ENCODE data around the gene CRYGB. TPM values are rescaled to one million over a fixed set of nuclear protein-coding genes. Genes with fewer than 3 reads are reported as not detected.

Gene CRYGB
- polyA plus RNA-seq (ENCODE audit: insufficient read depth in 1 of 5, insufficient read length in 5 of 5, low replicate concordance in 1 of 5), result not detected
- long read RNA-seq, donor 1, result 0 reads
- long read RNA-seq, donor 2, result 0 reads
- long read RNA-seq, donor 3, result 0 reads
- long read RNA-seq, donor 4, result 0 reads
- long read RNA-seq, donor 5, result 0 reads
- long read RNA-seq, donor 6, result 0 reads
- long read RNA-seq, donor 7, result 0 reads
- long read RNA-seq, donor 8, result 0 reads

GRCh38 chr2:208146006-208146405 is at the start of gene CRYGB:
CRYGB (minus strand) TSS chr2:208146158; CDS start chr2:208146120, 38 bp downstream.
- no peak for DNase-seq

- no peak for DNase-seq
Measured at GRCh38 chr2:208195531-208195930, 49.6 kb upstream of the CRYGB start.

GRCh38 chr2:208192611-208193236 is 46.8 kb upstream of the CRYGB start:
- no peak for DNase-seq

- DNase-seq, result no peak
Measured at GRCh38 chr2:208189810-208190503, 44.0 kb upstream of the CRYGB start, which contains the start of gene C2orf80. C2orf80 (minus strand) TSS chr2:208190030; CDS start chr2:208186986, 3,044 bp downstream.

- no peak for DNase-seq
Measured at GRCh38 chr2:208189069-208189809, 43.3 kb upstream of the CRYGB start.

GRCh38 chr2:208186893-208187292 is 40.9 kb upstream of the CRYGB start:
- no peak for DNase-seq

GRCh38 chr2:208186465-208186864 is 40.5 kb upstream of the CRYGB start:
- DNase-seq, result no peak

GRCh38 chr2:208183972-208184705 is 38.2 kb upstream of the CRYGB start:
- no peak for DNase-seq

- DNase-seq, result no peak
Measured at GRCh38 chr2:208183526-208183925, 37.6 kb upstream of the CRYGB start.

- DNase-seq, result no peak
Measured at GRCh38 chr2:208182835-208183234, 36.9 kb upstream of the CRYGB start.

GRCh38 chr2:208179028-208179609 is 33.2 kb upstream of the CRYGB start:
- peak; percentile 24 to 32 for DNase-seq

GRCh38 chr2:208175840-208176153 is 29.8 kb upstream of the CRYGB start:
- DNase-seq, result no peak

- peak; percentile 63 to 76 for DNase-seq
Measured at GRCh38 chr2:208175069-208175839, 29.3 kb upstream of the CRYGB start.

GRCh38 chr2:208174144-208174543 is 28.2 kb upstream of the CRYGB start:
- DNase-seq, result no peak

- no peak for DNase-seq
Measured at GRCh38 chr2:208172125-208172524, 26.2 kb upstream of the CRYGB start.

- no peak for DNase-seq
Measured at GRCh38 chr2:208164951-208165755, 19.2 kb upstream of the CRYGB start.

GRCh38 chr2:208163489-208163888 is 17.5 kb upstream of the CRYGB start, which contains the start of gene CRYGA:
CRYGA (minus strand) TSS chr2:208163589; CDS start chr2:208163556, 33 bp downstream.
- no peak for DNase-seq

- DNase-seq, result no peak
Measured at GRCh38 chr2:208156439-208156838, 10.5 kb upstream of the CRYGB start.

- DNase-seq, result no peak
Measured at GRCh38 chr2:208153156-208153555, 7.2 kb upstream of the CRYGB start.
